Left lung (tissue), 10 donors: ENCODE measurements around the gene F10. TPM values are rescaled to one million over a fixed set of nuclear protein-coding genes. Genes with fewer than 3 reads are reported as not detected.
A peak's percentile ranks its signal among the peaks of the same experiment; 100 is the strongest.
"Not testable (repeated sequence)": the region's sequence is repeated elsewhere in the genome, so short reads cannot be mapped to it uniquely, and the experiment has no call there.

ENCODE experiments used
- ATAC-seq: fragments of 200-7000 bp; cut with Tn5 transposase; one replicate; pipeline ENCODE4 v1.9.1; 2020; ENCODE audit warnings: moderate library complexity
- DNase-seq, 4 donors: peaks; one replicate each; pipeline ENCODE4 v3.0.0-alpha.2; 2013 to 2020
- H3K27ac ChIP-seq, 2 donors: fragments of 200-600 bp; sonication (generic) in 1 of 2; one replicate each; pipeline versions ENCODE4 v1.5.0 to v1.8.0; 2020 to 2021
- H3K27me3 ChIP-seq, 2 donors: fragments of 200-600 bp; sonication (generic) in 1 of 2; one replicate each; pipeline versions ENCODE4 v1.5.0 to v1.8.0; 2020 to 2021
- H3K36me3 ChIP-seq, 2 donors: fragments of 200-600 bp; sonication (generic) in 1 of 2; one replicate each; pipeline versions ENCODE4 v1.5.0 to v1.8.0; 2020 to 2021
- H3K4me1 ChIP-seq, 2 donors: fragments of 200-600 bp; one replicate each; pipeline ENCODE4 v1.8.0; 2021
- H3K4me3 ChIP-seq, 2 donors: fragments of 200-600 bp; sonication (generic) in 1 of 2; one replicate each; pipeline versions ENCODE4 v1.5.0 to v1.8.0; 2020 to 2021; ENCODE audit warnings: mild to moderate bottlenecking in 1 of 2
- H3K9me3 ChIP-seq, 2 donors: fragments of 200-600 bp; sonication (generic) in 1 of 2; one replicate each; pipeline versions ENCODE4 v1.5.0 to v1.8.0; 2020 to 2021
- intact Hi-C, 2 donors: fragments of 100-400 bp; cut with DNase I; formaldehyde crosslinking; loops; one replicate each; pipeline versions ENCODE4 v1.11.2 to v1.14.2; 2022
- polyA plus RNA-seq, 6 donors: library from polyadenylated mRNA; unstranded; fragments of 120-200 nt; gene quantifications; one replicate each; pipeline ENCODE4 v1.2.1, GENCODE V29; 2013; ENCODE audit not compliant: insufficient read length in 6 of 6
- total RNA-seq, 2 donors: library from RNA; stranded (reverse); fragmentation: NEBNext Ultra II Directional; extraction: Animal tissue kit (Norgen Biotek cat#: 25700); gene quantifications; one replicate each; pipeline ENCODE4 v1.2.1, GENCODE V29; 2021
- TF ChIP-seq, protein P1 (sequence below), 2 donors: fragments of 200-600 bp; sonication (generic) in 1 of 2; IDR thresholded peaks; one replicate each; pipeline versions ENCODE4 v1.5.0 to v1.8.0; 2021; ENCODE audit warnings: antibody characterized with exemption in 2 of 2
- donor health status: DM: no; HTN: yes; CAD: no.
- donor health status: DM: no; HTN: no; CAD: no.

The F10 gene
- total and polyA plus RNA-seq, 8 donors = 6.2 to 21.8 (median 15.1) TPM

DNA sequence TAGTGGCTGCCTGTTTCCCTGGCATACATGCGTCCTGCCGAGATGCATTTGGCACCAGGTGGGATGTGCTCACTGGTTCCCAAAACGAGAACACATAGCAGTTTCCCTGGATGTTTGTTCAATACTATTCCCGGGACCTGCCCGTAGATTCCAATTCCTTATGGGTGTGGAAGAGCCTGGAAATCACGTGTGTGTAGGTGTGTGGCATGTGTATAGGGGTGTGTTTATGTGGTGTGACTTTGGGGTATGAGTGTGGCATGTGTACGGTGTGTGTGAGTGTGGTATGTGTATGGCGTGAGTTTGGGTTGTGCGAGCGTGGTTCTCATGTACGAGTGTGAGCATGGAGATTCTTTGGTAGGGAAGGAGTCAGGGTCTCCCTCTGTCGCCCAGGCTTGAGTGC lies 19.9 kb upstream of the F10 start:
- Histone ChIP-seq H3K9me3 (no peaks in the 10 kb centered on the region), H3K27me3 (peaks cover 0 to 28% of the 10 kb centered on the region in 2 donors), H3K4me3 (no peak overlapping the region), H3K36me3 (peaks cover 0 to 6% of the 10 kb centered on the region in 2 donors), H3K27ac (no peak overlapping the region), H3K4me1 (no peaks in the 10 kb centered on the region)
- intact Hi-C loops = no loop called here
- TF ChIP-seq, protein P1, sequence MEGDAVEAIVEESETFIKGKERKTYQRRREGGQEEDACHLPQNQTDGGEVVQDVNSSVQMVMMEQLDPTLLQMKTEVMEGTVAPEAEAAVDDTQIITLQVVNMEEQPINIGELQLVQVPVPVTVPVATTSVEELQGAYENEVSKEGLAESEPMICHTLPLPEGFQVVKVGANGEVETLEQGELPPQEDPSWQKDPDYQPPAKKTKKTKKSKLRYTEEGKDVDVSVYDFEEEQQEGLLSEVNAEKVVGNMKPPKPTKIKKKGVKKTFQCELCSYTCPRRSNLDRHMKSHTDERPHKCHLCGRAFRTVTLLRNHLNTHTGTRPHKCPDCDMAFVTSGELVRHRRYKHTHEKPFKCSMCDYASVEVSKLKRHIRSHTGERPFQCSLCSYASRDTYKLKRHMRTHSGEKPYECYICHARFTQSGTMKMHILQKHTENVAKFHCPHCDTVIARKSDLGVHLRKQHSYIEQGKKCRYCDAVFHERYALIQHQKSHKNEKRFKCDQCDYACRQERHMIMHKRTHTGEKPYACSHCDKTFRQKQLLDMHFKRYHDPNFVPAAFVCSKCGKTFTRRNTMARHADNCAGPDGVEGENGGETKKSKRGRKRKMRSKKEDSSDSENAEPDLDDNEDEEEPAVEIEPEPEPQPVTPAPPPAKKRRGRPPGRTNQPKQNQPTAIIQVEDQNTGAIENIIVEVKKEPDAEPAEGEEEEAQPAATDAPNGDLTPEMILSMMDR (IDR thresholded peaks at IDR 0.05) = no peak
- no peak for ATAC-seq
- peak in 1 of 4 donors; percentile 9 for DNase-seq

DNA sequence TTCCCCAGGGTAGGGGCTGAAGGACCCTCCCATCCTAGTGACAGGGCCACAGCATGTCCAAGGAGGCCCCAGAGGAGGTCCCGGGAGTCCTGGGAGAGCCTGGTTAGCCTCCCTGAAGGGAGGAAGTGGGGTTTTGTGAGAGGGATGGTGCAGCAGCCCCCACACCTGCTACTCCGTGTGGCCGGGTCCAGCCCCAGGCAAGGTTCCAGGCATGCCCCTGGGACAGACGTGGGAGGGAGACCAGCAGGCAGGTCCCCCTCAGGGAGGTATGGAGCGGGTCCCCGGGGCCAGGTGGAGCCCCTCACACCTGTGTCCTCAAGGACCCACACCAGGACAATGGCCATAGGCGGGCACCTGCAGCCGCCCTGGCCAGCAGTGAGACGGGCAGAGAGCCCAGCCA lies 19.0 kb upstream of the F10 start:
- Histone ChIP-seq H3K27me3 (peaks cover 0 to 28% of the 10 kb centered on the region in 2 donors), H3K36me3 (peaks cover 0 to under 1% of the 10 kb centered on the region in 2 donors), H3K9me3 (no peaks in the 10 kb centered on the region), H3K4me3 (no peak overlapping the region), H3K27ac (no peak overlapping the region), H3K4me1 (no peaks in the 10 kb centered on the region)
- DNase-seq (peak in 1 of 4 donors; percentile 58), ATAC-seq (no peak)
- TF ChIP-seq, protein P1 (IDR thresholded peaks at IDR 0.05) = no peak
- intact Hi-C loops = no loop called here

DNA sequence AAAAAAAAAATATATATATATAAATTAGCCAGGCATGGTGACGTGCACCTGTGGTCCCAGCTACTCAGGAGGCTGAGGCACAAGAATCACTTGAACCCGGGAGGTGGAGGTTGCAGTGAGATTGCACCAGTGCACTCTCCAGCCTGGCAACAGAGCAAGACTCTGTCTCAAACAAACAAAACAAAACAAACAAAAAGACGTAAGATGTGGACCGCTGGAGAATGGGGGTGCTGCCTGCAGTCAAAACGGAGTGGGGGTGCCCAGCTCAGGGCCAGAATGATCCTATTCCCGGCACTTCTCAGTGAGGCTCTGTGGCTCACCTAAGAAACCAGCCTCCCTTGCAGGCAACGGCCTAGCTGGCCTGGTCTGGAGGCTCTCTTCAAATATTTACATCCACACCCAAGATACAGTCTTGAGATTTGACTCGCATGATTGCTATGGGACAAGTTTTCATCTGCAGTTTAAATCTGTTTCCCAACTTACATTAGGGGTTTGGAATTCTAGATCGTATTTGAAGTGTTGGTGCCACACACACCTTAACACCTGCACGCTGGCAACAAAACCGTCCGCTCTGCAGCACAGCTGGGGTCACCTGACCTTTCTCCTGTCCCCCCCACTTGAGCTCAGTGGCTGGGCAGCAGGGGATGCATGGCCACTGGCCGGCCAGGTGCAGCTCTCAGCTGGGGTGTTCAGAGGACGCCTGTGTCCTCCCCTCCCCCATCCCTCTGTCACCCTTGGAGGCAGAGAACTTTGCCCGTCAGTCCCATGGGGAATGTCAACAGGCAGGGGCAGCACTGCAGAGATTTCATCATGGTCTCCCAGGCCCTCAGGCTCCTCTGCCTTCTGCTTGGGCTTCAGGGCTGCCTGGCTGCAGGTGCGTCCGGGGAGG lies 17.3 kb upstream of the F10 start, which contains the start of gene F7:
Gene F7 (plus strand): TSS at position 760 of the 889 bp plus-strand sequence. CDS start 51 bp downstream, at position 811.
- Histone ChIP-seq H3K27ac (no peak within 1 kb of the TSS), H3K27me3 (peaks cover 12 to 41% of the 10 kb centered on the region in 2 donors), H3K9me3 (no peaks in the 10 kb centered on the region), H3K4me3 (no peak within 1 kb of the TSS), H3K4me1 (peaks cover 0 to 5% of the 10 kb centered on the region in 2 donors), H3K36me3 (no peaks in the 10 kb centered on the region)
- TF ChIP-seq, protein P1 (IDR thresholded peaks at IDR 0.05) = no peak
- intact Hi-C loops = no loop called here
- peak in 1 of 4 donors; percentile 48 for DNase-seq
- peak; percentile 73 for ATAC-seq

DNA sequence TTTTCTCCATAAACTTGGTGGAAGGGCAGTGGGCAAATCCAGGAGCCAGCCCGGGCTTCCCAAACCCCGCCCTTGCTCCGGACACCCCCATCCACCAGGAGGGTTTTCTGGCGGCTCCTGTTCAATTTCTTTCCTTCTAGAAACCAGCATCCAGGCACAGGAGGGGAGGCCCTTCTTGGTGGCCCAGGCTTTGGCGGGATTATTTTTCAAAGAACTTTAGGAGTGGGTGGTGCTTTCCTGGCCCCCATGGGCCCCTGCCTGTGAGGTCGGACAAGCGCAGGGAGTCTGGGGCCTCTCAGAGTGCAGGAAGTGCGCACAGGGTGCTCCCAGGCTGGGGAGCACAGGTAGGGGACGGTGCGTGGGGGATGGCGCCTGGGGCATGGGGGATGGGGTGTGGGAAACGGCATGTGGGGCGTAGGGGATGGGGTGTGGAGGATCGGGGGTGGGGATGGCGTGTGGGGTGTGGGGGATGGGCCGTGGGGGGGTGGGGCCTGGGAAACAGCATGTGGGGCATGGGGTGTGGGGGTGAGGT lies 16.6 kb upstream of the F10 start:
- no peaks in the 10 kb centered on the region for H3K36me3 ChIP-seq
- intact Hi-C loops = no loop called here
- H3K27me3 ChIP-seq = peaks cover 19 to 48% of the 10 kb centered on the region in 2 donors
- H3K4me3 ChIP-seq = no peak overlapping the region
- no peak overlapping the region for H3K27ac ChIP-seq
- H3K9me3 ChIP-seq = no peaks in the 10 kb centered on the region
- TF ChIP-seq, protein P1 (IDR thresholded peaks at IDR 0.05) = no peak
- DNase-seq (peak in 1 of 4 donors; percentile 39), ATAC-seq (no peak)
- H3K4me1 ChIP-seq = peaks cover 0 to 12% of the 10 kb centered on the region in 2 donors

DNA sequence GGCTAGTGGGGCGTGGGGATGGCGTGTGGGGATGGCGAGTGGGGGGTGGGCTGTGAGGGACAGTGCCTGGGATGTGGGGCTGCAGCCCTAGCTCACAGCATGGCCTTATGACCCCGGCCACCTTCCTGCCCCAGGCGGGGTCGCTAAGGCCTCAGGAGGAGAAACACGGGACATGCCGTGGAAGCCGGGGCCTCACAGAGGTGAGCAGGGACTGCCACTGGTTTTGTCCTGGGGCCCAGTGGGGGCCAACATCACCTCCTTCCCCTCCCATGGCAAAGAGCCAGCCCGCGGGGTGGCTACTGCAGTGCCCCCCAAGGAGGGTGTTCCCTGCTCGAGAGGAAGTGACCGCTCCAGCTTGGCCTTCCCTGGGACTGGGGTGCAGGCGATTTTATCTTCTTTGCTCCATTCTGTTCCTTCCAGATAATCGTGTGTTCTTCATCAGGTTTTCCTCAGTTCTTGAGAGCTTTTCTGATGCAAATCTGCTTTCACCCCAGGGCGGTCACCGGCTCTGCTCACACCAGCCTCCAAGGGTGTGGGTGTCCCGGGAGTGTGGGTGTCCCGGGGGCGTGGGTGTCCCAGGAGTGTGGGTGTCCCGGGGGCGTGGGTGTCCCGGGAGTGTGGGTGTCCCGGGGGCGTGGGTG lies 15.8 kb upstream of the F10 start:
- DNase-seq (peak in 1 of 4 donors; percentile 69), ATAC-seq (no peak)
- Histone ChIP-seq H3K27me3 (peaks cover 20 to 51% of the 10 kb centered on the region in 2 donors), H3K9me3 (no peaks in the 10 kb centered on the region), H3K4me3 (no peak overlapping the region), H3K27ac (no peak overlapping the region), H3K4me1 (peaks cover 0 to 13% of the 10 kb centered on the region in 2 donors), H3K36me3 (no peaks in the 10 kb centered on the region)
- TF ChIP-seq, protein P1 (IDR thresholded peaks at IDR 0.05) = no peak
- intact Hi-C loops = no loop called here

DNA sequence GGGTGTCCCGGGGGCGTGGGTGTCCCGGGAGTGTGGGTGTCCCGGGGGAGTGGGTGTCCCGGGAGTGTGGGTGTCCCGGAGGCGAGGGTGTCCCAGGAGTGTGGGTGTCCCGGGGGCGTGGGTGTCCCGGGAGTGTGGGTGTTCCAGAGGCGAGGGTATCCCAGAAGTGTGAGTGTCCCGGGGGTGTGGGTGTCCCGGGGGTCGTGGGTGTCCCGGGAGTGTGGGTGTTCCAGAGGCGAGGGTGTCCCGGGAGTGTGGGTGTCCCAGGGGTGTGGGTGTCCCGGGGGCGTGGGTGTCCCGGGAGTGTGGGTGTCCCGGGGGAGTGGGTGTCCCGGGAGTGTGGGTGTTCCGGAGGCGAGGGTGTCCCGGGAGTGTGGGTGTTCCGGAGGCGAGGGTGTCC lies 14.1 kb upstream of the F10 start:
- H3K9me3 ChIP-seq, intact Hi-C loops, H3K27ac ChIP-seq, H3K36me3 ChIP-seq, H3K4me3 ChIP-seq, ATAC-seq: not testable (repeated sequence)
- Histone ChIP-seq H3K4me1 (peaks cover 0 to 13% of the 10 kb centered on the region in 2 donors), H3K27me3 (peaks cover 20 to 52% of the 10 kb centered on the region in 2 donors)
- peak in 1 of 4 donors; percentile 19 for DNase-seq
